Upper lobe of left lung (tissue), 6 donors: Measurements from ENCODE around the gene USP36. TPM values are rescaled to one million over a fixed set of nuclear protein-coding genes. Genes with fewer than 3 reads are reported as not detected.

Experiments used
- ATAC-seq, 2 donors: fragments of 200-7000 bp; cut with Tn5 transposase; one replicate each; pipeline ENCODE4 v1.9.1; 2022; ENCODE audit warnings: mild to moderate bottlenecking in 2 of 2, moderate library complexity in 2 of 2; ENCODE audit not compliant: low FRiP score in 2 of 2
- DNase-seq, 2 donors: peaks; one replicate each; pipeline ENCODE4 v3.0.0-alpha.2; 2019 to 2020
- H3K27ac ChIP-seq, 4 donors: fragments of 200-600 bp; sonication (generic); one replicate each; pipeline ENCODE4 v1.5.1; 2016 to 2019
- H3K27me3 ChIP-seq, 4 donors: fragments of 200-600 bp; sonication (generic); one replicate each; pipeline ENCODE4 v1.5.1; 2017 to 2019
- H3K36me3 ChIP-seq, 4 donors: fragments of 200-600 bp; sonication (generic); one replicate each; pipeline ENCODE4 v1.5.1; 2016 to 2019
- H3K4me1 ChIP-seq, 4 donors: fragments of 200-600 bp; sonication (generic); one replicate each; pipeline ENCODE4 v1.5.1; 2018 to 2019
- H3K4me3 ChIP-seq, 4 donors: fragments of 200-600 bp; sonication (generic); one replicate each; pipeline ENCODE4 v1.5.1; 2017 to 2019; ENCODE audit warnings: mild to moderate bottlenecking in 2 of 4, moderate library complexity in 1 of 4
- H3K9me3 ChIP-seq, 4 donors: fragments of 200-600 bp; sonication (generic); one replicate each; pipeline ENCODE4 v1.5.1; 2018 to 2019
- CTCF ChIP-seq, 6 experiments: fragments of 450-650 bp in 4 of 6; fragments of 200-600 bp in 2 of 6; sonication (generic) in 2 of 6; IDR thresholded peaks; one replicate each; pipeline ENCODE4 v1.5.1; 2016 to 2019; ENCODE audit warnings: antibody characterized with exemption in 6 of 6
- EP300 ChIP-seq, 4 donors: sonication (generic); formaldehyde crosslinking; IDR thresholded peaks; one replicate each; pipeline ENCODE4 v1.5.1; 2017; ENCODE audit warnings: antibody characterized with exemption in 4 of 4, control low read depth in 2 of 4
- POLR2A ChIP-seq, 4 donors: fragments of 450-650 bp; IDR thresholded peaks; one replicate each; pipeline ENCODE4 v1.5.1; 2016 to 2017; ENCODE audit warnings: antibody characterized with exemption in 4 of 4, mild to moderate bottlenecking in 2 of 4
- POLR2AphosphoS5 ChIP-seq, 2 donors: sonication (generic); formaldehyde crosslinking; IDR thresholded peaks; one replicate each; pipeline ENCODE4 v1.5.1; 2017; ENCODE audit warnings: antibody characterized with exemption in 2 of 2
- WGBS, 2 donors: methylation state at CpG; one replicate each; pipeline ENCODE4 v1.1.5; 2017 to 2018; 5-methylcytosine and 5-hydroxymethylcytosine counted together
- total RNA-seq, 6 donors: library from RNA; depleted of rRNA in 4 of 6; stranded (reverse); fragments of >200 nt in 4 of 6; gene quantifications; one replicate each; pipeline versions ENCODE4 v1.1.0 to v1.2.1, GENCODE V29; 2016 to 2021
- donor health status: DM: no; HTN: no; CAD: no; lungs with moderate emphysema.
- donor health status: DM: no; HTN: yes; CAD: no; lungs with severe emphysema.

USP36 gene
- total RNA-seq, 6 donors from 2014 or later: 31.1 to 76.5 (median 55.4) TPM

DNA sequence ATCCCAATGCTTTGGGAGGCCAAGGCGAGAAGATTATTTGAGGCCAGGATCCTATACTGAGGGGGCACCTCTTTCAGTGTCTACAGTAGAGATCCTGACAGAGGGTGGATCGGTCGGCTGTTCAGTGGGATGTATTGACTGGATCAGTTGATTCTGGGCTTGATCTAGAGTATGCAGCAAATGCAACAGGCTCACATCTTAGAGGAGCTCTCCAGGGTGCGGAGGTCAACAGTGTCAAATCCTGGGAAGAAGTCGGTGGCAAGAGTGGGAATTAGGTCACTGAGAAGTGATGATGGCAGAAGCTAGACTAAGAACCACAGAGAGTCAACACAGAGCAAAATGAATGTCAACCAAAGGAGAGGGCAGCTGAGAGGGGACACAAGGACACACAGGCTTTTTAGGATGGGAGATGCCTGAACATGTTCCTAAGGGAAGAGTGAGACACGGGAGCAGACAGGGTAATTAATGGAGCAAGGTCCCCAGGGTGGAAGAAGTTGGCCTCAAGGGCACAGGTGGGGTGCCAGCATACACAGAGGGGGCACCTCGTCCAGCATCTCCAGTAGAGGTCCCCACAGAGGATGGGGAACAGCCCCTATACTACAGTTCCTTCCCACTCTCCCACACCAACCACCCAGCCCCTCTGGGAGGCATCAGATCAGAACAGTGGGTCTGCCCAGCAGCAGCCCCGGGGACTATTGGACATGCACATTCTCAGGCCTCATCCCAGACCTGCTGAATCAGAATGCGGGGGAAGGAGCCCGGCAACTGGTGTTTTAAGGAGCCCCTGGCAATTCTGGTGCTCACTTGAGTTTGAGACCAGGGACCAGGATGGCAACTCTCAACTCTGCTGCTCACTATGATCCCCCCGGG, 48.5 kb downstream of the USP36 start:
- peaks cover 4 to 48% (median 19%) of the 10 kb centered on the region in 4 donors for H3K36me3 ChIP-seq
- TF ChIP-seq POLR2A (IDR thresholded peaks at IDR 0.05) (no peak), POLR2AphosphoS5 (IDR thresholded peaks at IDR 0.05) (no peak), EP300 (IDR thresholded peaks at IDR 0.05) (no peak), CTCF (IDR thresholded peaks at IDR 0.05) (no peak)
- no peak overlapping the region for H3K4me3 ChIP-seq
- DNase-seq: no peak
- no peaks in the 10 kb centered on the region for H3K27me3 ChIP-seq
- 84 to 94% methylated on average over 8 to 11 of the region's 11 CpGs for WGBS, 2 donors
- peaks cover 26 to 44% (median 36%) of the 10 kb centered on the region in 4 donors for H3K4me1 ChIP-seq
- ATAC-seq: no peak
- peak overlapping the region; percentile 45 to 83 (median 74) for H3K27ac ChIP-seq
- no peaks in the 10 kb centered on the region for H3K9me3 ChIP-seq

DNA sequence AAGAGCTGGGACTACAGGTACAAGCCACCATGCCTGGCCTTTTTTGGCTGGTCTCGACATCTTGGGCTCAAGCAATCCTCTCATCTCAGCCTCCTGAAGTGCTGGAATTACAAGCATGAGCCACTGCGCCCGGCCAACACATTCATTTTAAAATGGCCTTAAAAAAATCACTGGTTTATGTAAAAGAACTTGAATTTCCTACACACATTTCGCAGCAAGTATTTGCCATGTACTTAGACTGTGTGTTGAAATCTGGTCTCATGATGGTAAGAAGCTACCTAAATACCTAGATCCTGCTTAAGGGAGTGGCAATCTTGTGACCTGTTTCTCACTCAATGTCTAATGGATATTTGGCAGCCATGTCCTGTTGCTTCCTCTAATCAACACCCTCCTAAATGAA, 50.1 kb downstream of the USP36 start:
- no peaks in the 10 kb centered on the region for H3K27me3 ChIP-seq
- 71 to 74% methylated on average over 4 of the region's 4 CpGs for WGBS, 2 donors
- peak overlapping the region; percentile 61 to 83 (median 74) for H3K27ac ChIP-seq
- H3K36me3 ChIP-seq: peaks cover 0 to 32% (median 10%) of the 10 kb centered on the region in 4 donors
- DNase-seq: no peak
- no peak overlapping the region for H3K4me3 ChIP-seq
- peak in 1 of 2 donors; percentile 52 for ATAC-seq
- TF ChIP-seq POLR2A (IDR thresholded peaks at IDR 0.05) (no peak), EP300 (IDR thresholded peaks at IDR 0.05) (peak in 1 of 4 donors; percentile 27)
- peaks cover 18 to 34% (median 27%) of the 10 kb centered on the region in 4 donors for H3K4me1 ChIP-seq
- H3K9me3 ChIP-seq: no peaks in the 10 kb centered on the region

- no peaks in the 10 kb centered on the region for H3K27me3 ChIP-seq
- H3K27ac ChIP-seq: peak overlapping the region; percentile 61 to 83 (median 74)
- peaks cover 18 to 37% (median 29%) of the 10 kb centered on the region in 4 donors for H3K4me1 ChIP-seq
- TF ChIP-seq POLR2AphosphoS5 (IDR thresholded peaks at IDR 0.05) (peak in 1 of 2 donors; percentile 9), CTCF (IDR thresholded peaks at IDR 0.05) (no peak), POLR2A (IDR thresholded peaks at IDR 0.05) (no peak)
- peak; percentile 56 to 64 for ATAC-seq
- no peaks in the 10 kb centered on the region for H3K9me3 ChIP-seq
- 35% methylated on average over 14 of the region's 14 CpGs for WGBS, 2 donors
- H3K4me3 ChIP-seq: peak overlapping the region in 1 of 4 donors; percentile 16
- H3K36me3 ChIP-seq: peaks cover 0 to 24% (median 4%) of the 10 kb centered on the region in 4 donors
- peak in 1 of 2 donors; percentile 83 for DNase-seq
These were observed 50.9 kb downstream of the USP36 start for GRCh38 chr17:78789663-78790181.

- Histone ChIP-seq H3K4me3 (peak overlapping the region in 1 of 4 donors; percentile 16), H3K4me1 (peaks cover 18 to 42% (median 32%) of the 10 kb centered on the region in 4 donors)
- TF ChIP-seq POLR2AphosphoS5 (IDR thresholded peaks at IDR 0.05) (no peak), EP300 (IDR thresholded peaks at IDR 0.05) (no peak)
These were observed 51.4 kb downstream of the USP36 start for GRCh38 chr17:78789149-78789662.

DNA sequence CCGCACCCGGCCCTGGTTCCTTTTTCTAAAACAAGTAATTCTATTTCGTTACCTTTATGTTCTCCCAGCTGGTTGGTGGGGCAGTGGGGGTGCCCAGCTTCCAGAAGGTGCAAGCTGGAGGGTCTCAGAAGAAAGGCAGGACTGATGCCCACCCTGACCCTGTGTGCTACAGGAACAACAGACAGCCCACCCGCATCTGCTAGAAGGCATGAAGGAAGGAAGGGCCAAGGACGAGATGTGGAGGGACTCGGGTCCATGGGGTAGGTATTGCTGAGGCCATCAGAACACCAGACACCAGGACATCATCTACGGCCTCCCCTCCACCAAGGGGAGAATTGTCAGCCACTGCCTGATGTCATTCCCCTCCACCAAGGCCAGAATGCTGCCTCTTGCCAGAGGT, 52.2 kb downstream of the USP36 start:
- Histone ChIP-seq H3K27me3 (no peaks in the 10 kb centered on the region), H3K4me1 (peaks cover 24 to 50% (median 38%) of the 10 kb centered on the region in 4 donors), H3K9me3 (no peaks in the 10 kb centered on the region), H3K36me3 (peaks cover 0 to 11% (median 0%) of the 10 kb centered on the region in 4 donors), H3K4me3 (no peak overlapping the region), H3K27ac (peak overlapping the region in 2 of 4 donors; percentile 75 to 83)
- 96 to 98% methylated on average over 7 of the region's 7 CpGs for WGBS, 2 donors
- TF ChIP-seq EP300 (IDR thresholded peaks at IDR 0.05) (no peak), POLR2A (IDR thresholded peaks at IDR 0.05) (no peak), POLR2AphosphoS5 (IDR thresholded peaks at IDR 0.05) (no peak), CTCF (IDR thresholded peaks at IDR 0.05) (no peak)
- ATAC-seq (no peak), DNase-seq (no peak)

More at GRCh38 chr17:78789149-78789662, 51.4 kb downstream of the USP36 start:
- 58% methylated on average over 4 to 5 of the region's 5 CpGs for WGBS, 2 donors
- Histone ChIP-seq H3K27me3 (no peaks in the 10 kb centered on the region), H3K9me3 (no peaks in the 10 kb centered on the region), H3K36me3 (peaks cover 0 to 19% (median 1%) of the 10 kb centered on the region in 4 donors), H3K27ac (peak overlapping the region; percentile 61 to 83 (median 74))
- DNase-seq: peak in 1 of 2 donors; percentile 50
- peak; percentile 36 to 47 for ATAC-seq
